GM18861 (cell line): ENCODE data around the gene SDS.

Source experiments
- ATAC-seq: cut with Tn5 transposase; IDR thresholded peaks from one replicate; pipeline ENCODE4 v1.9.1; 2021; ENCODE audit not compliant: unreplicated experiment

SDS gene

GRCh38 chr12:113425960-113426453, 22.3 kb upstream of the SDS start:
- no peak for ATAC-seq

GRCh38 chr12:113424915-113425823, 21.5 kb upstream of the SDS start:
- ATAC-seq, result no peak

- no peak for ATAC-seq
These were observed 20.8 kb upstream of the SDS start for GRCh38 chr12:113424456-113424855.

- no peak for ATAC-seq
These were observed 19.4 kb upstream of the SDS start for GRCh38 chr12:113422886-113423669.

- peak; percentile 89 for ATAC-seq
These were observed 18.6 kb upstream of the SDS start, which contains the start of gene SDSL for GRCh38 chr12:113422030-113422885. TSS of gene SDSL (plus strand) at chr12:113422380. CDS start at chr12:113427983, 5,603 bp downstream.

- ATAC-seq, result no peak
These were observed 17.4 kb upstream of the SDS start for GRCh38 chr12:113420996-113421595.

- no peak for ATAC-seq
These were observed 14.7 kb upstream of the SDS start for GRCh38 chr12:113418213-113418879.

GRCh38 chr12:113416091-113416754, 12.5 kb upstream of the SDS start:
- no peak for ATAC-seq

GRCh38 chr12:113414519-113415038, 10.9 kb upstream of the SDS start:
- no peak for ATAC-seq

- no peak for ATAC-seq
These were observed 9.8 kb upstream of the SDS start for GRCh38 chr12:113413488-113413939.

GRCh38 chr12:113409462-113410124, 5.9 kb upstream of the SDS start:
- no peak for ATAC-seq

GRCh38 chr12:113408756-113409298, 5.1 kb upstream of the SDS start:
- no peak for ATAC-seq

- ATAC-seq, result no peak
These were observed 4.4 kb upstream of the SDS start for GRCh38 chr12:113407931-113408600.

- no peak for ATAC-seq
These were observed 2.0 kb upstream of the SDS start for GRCh38 chr12:113405694-113406093.

GRCh38 chr12:113402586-113403260, 964 bp downstream of the SDS start:
- no peak for ATAC-seq

GRCh38 chr12:113401066-113402000, 2.4 kb downstream of the SDS start:
- ATAC-seq, result no peak
